Measurements from ENCODE around the gene DDIT4L. TPM values are rescaled to one million over a fixed set of nuclear protein-coding genes. Genes with fewer than 3 reads are reported as not detected.

DDIT4L gene
- total RNA-seq, 1 donor from 2014 or later, result 1.3 TPM

DNA sequence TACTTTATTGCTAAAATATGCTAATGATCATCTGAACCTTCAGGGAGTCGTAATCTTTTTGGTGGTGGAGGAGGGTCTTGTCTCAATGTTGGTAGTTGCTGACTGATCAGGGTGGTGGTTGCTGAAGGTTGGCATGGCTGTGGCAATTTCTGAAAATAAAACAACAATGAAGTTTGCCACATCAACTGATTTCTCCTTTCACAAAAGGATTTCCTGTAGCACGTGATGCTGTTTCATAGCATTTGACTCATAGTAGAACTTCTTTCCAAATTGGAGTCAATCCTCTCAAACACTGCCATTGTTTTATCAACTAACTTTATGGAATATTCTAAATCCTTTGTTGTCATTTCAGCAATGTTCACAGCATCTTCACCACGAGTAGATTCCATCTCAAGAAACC is 19.3 kb downstream of the DDIT4L start:
- Histone ChIP-seq H3K27me3 (ENCODE audit: control insufficient read depth, insufficient read depth, low read length) (no peaks in the 10 kb centered on the region), H3K36me3 (ENCODE audit: control insufficient read depth, insufficient read depth, low read length) (no peaks in the 10 kb centered on the region), H3K4me3 (ENCODE audit: low read depth, low read length) (no peak overlapping the region)
- no peak for TF ChIP-seq CTCF (IDR thresholded peaks at IDR 0.05; ENCODE audit: insufficient read depth, low read length, poor library complexity, severe bottlenecking)
- DNase-seq (ENCODE audit: low read depth), result no peak

- DNase-seq (ENCODE audit: low read depth), result no peak
- Histone ChIP-seq H3K36me3 (ENCODE audit: control insufficient read depth, insufficient read depth, low read length) (no peaks in the 10 kb centered on the region), H3K4me3 (ENCODE audit: low read depth, low read length) (no peak overlapping the region), H3K27me3 (ENCODE audit: control insufficient read depth, insufficient read depth, low read length) (no peaks in the 10 kb centered on the region)
- no peak for TF ChIP-seq CTCF (IDR thresholded peaks at IDR 0.05; ENCODE audit: insufficient read depth, low read length, poor library complexity, severe bottlenecking)
Measured at GRCh38 chr4:100169491-100170485, 20.5 kb downstream of the DDIT4L start.

DNA sequence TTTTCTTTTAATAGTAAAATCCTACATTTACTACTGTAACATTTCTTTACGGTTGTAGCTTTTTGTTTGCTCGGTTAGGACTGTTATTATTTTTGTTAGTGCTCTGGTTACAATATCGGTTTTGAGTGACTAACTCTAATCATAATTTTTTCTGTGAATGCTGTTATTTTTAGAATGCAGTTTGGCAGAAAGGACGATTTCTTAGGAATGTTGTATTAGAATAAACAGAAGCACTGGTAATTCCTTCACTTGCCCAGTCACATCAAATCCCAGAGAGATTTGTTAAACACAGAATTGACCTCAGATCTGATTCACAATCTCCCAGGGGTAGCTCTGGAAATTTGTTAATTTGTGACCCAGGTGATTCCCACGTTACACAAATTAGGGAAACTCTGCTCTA is 21.7 kb downstream of the DDIT4L start:
- Histone ChIP-seq H3K4me3 (ENCODE audit: low read depth, low read length) (no peak overlapping the region), H3K36me3 (ENCODE audit: control insufficient read depth, insufficient read depth, low read length) (no peaks in the 10 kb centered on the region), H3K27me3 (ENCODE audit: control insufficient read depth, insufficient read depth, low read length) (no peaks in the 10 kb centered on the region)
- no peak for TF ChIP-seq CTCF (IDR thresholded peaks at IDR 0.05; ENCODE audit: insufficient read depth, low read length, poor library complexity, severe bottlenecking)
- DNase-seq (ENCODE audit: low read depth), result no peak

DNA sequence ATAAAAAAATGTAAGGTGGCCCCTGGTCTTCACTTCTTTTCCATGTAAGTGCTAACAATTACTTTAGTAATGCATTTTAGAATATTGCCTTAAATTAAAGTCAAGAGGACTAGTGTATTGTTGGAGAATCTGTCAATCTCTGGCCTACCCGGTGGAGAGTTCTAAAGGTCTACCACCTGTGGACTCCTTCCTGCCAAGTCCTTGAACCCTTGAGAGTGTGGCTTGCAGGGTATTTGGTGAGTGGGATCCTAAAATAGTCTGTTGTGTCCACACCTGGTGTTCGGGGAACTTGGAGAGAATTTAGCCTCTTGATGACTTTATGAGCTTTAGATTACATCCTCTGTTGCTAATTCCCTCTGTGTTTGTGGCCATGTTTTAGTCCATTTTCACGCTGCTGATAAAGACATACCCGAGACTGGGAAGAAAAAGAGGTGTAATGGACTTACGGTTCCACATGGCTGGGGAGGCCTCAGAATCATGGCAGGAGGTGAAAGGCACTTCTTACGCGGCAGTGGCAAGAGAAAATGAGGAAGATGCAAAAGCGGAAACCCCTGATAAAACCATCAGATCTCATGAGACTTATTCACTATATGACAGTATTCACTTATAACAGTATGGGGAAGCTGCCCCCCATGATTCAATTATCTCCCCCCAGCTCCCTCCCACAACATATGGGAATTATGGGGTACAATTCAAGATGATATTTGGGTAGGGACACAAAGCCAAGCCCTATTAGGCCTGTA is 23.8 kb downstream of the DDIT4L start:
- Histone ChIP-seq H3K27me3 (ENCODE audit: control insufficient read depth, insufficient read depth, low read length) (no peaks in the 10 kb centered on the region), H3K36me3 (ENCODE audit: control insufficient read depth, insufficient read depth, low read length) (no peaks in the 10 kb centered on the region), H3K4me3 (ENCODE audit: low read depth, low read length) (no peak overlapping the region)
- no peak for TF ChIP-seq CTCF (IDR thresholded peaks at IDR 0.05; ENCODE audit: insufficient read depth, low read length, poor library complexity, severe bottlenecking)
- DNase-seq (ENCODE audit: low read depth), result no peak

DNA sequence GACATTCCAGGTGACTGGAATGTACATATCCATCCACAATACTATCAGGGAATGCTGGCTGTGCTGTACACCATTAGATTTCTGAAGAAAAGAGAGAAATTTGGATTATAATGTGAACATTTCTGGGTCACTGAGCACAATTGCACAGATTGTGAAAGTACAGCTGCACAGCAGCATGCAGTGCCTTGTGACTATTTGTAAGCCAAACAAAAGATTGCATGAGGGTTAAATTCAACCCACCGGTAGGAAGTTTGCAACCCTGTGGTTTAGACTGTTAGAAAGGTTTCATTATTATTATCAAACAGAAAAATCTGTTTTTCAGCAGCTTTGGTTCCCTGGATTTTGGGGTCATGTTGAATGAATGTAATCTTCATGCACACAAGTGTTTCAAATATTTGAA is 24.5 kb downstream of the DDIT4L start:
- H3K27me3 ChIP-seq (ENCODE audit: control insufficient read depth, insufficient read depth, low read length), result no peaks in the 10 kb centered on the region
- no peak for TF ChIP-seq CTCF (IDR thresholded peaks at IDR 0.05; ENCODE audit: insufficient read depth, low read length, poor library complexity, severe bottlenecking)
- DNase-seq (ENCODE audit: low read depth), result no peak
- H3K36me3 ChIP-seq (ENCODE audit: control insufficient read depth, insufficient read depth, low read length), result no peaks in the 10 kb centered on the region
- H3K4me3 ChIP-seq (ENCODE audit: low read depth, low read length), result no peak overlapping the region

All from kidney epithelial cell (primary cell).